WTC11 (cell line): ENCODE data around the gene SCO1. TPM values are rescaled to one million over a fixed set of nuclear protein-coding genes. Genes with fewer than 3 reads are reported as not detected.

Experiments
- ATAC-seq: fragments of 200-7000 bp; cut with Tn5 transposase; 2 replicates; pipeline ENCODE4 v1.10.0; 2021; ENCODE audit warnings: mild to moderate bottlenecking, moderate library complexity
- CTCF ChIA-PET: fragments of 300-600 bp; sonication (Branson Sonifier 250); formaldehyde crosslinking; loops from one replicate; lab custom pipeline; 2021; ENCODE audit warnings: antibody characterized with exemption; lab: Charles Lee
- POLR2A ChIA-PET: fragments of 350-600 bp; sonication (Branson Sonifier 250); formaldehyde crosslinking; loops from one replicate; lab custom pipeline; 2021; ENCODE audit warnings: antibody characterized with exemption; lab: Charles Lee
- DNase-seq: peaks from one replicate; pipeline ENCODE4 v3.0.0; 2021; ENCODE audit warnings: low spot score
- H3K27ac Mint-ChIP-seq: 2 replicates; pipeline ENCODE4 v1.8.0; 2021; ENCODE audit warnings: mixed read lengths
- H3K27me3 Mint-ChIP-seq: 2 replicates; pipeline ENCODE4 v1.8.0; 2021; ENCODE audit warnings: low read depth, mild to moderate bottlenecking, moderate library complexity, mixed read lengths
- H3K36me3 Mint-ChIP-seq: 2 replicates; pipeline ENCODE4 v1.8.0; 2021; ENCODE audit warnings: mixed read lengths
- H3K4me1 Mint-ChIP-seq: 2 replicates; pipeline ENCODE4 v1.8.0; 2022; ENCODE audit warnings: mixed read lengths
- H3K4me3 Mint-ChIP-seq: 2 replicates; pipeline ENCODE4 v1.8.0; 2021; ENCODE audit warnings: mild to moderate bottlenecking, moderate library complexity, mixed read lengths
- H3K9me3 Mint-ChIP-seq: 2 replicates; pipeline ENCODE4 v1.8.0; 2021; ENCODE audit warnings: mixed read lengths
- CREM ChIP-seq: sonication (generic); formaldehyde crosslinking; IDR thresholded peaks from 2 replicates; pipeline ENCODE4 v1.8.1; 2022; ENCODE audit warnings: mild to moderate bottlenecking, missing genetic modification reagents, moderate library complexity
- ESRRA ChIP-seq: sonication (generic); formaldehyde crosslinking; IDR thresholded peaks from 2 replicates; pipeline ENCODE4 v1.8.1; 2022; ENCODE audit warnings: mild to moderate bottlenecking, missing genetic modification reagents, borderline replicate concordance
- FOXP1 ChIP-seq: sonication (generic); formaldehyde crosslinking; IDR thresholded peaks from 2 replicates; pipeline ENCODE4 v1.8.0; 2022; ENCODE audit warnings: missing genetic modification reagents, mild to moderate bottlenecking, moderate library complexity, borderline replicate concordance
- GTF2I ChIP-seq: fragments of 250-450 bp; sonication (Bioruptor Pico); conservative IDR thresholded peaks from 2 replicates; pipeline ENCODE4 v1.4.0; 2021; ENCODE audit warnings: mild to moderate bottlenecking
- HMGA2 ChIP-seq: fragments of 250-450 bp; sonication (Bioruptor Pico); IDR thresholded peaks from 2 replicates; pipeline ENCODE4 v1.4.0; 2021; ENCODE audit warnings: mild to moderate bottlenecking, moderate library complexity
- JAZF1 ChIP-seq: fragments of 250-450 bp; sonication (Bioruptor Pico); IDR thresholded peaks from 2 replicates; pipeline ENCODE4 v1.9.0; 2021; ENCODE audit warnings: moderate library complexity, mild to moderate bottlenecking, inconsistent platforms
- NFE2L1 ChIP-seq: sonication (generic); formaldehyde crosslinking; IDR thresholded peaks from 2 replicates; pipeline ENCODE4 v1.8.1; 2023; ENCODE audit warnings: missing genetic modification reagents
- NR3C1 ChIP-seq: sonication (generic); formaldehyde crosslinking; conservative IDR thresholded peaks from 2 replicates; pipeline ENCODE4 v1.8.1; 2023; ENCODE audit warnings: low read depth, mild to moderate bottlenecking, missing genetic modification reagents
- SOX15 ChIP-seq: fragments of 250-450 bp; sonication (Bioruptor Pico); IDR thresholded peaks from 2 replicates; pipeline ENCODE4 v1.9.0; 2021; ENCODE audit warnings: mild to moderate bottlenecking
- TCF7 ChIP-seq: sonication (generic); formaldehyde crosslinking; IDR thresholded peaks from 2 replicates; pipeline ENCODE4 v1.8.0; 2022; ENCODE audit warnings: mild to moderate bottlenecking, low read depth, missing genetic modification reagents, moderate library complexity
- TEAD4 ChIP-seq: sonication (generic); formaldehyde crosslinking; IDR thresholded peaks from 2 replicates; pipeline ENCODE4 v1.8.0; 2022; ENCODE audit warnings: mild to moderate bottlenecking, missing genetic modification reagents
- ZNF219 ChIP-seq: sonication (generic); formaldehyde crosslinking; IDR thresholded peaks from 2 replicates; pipeline ENCODE4 v1.8.0; 2023; ENCODE audit warnings: missing genetic modification reagents, mild to moderate bottlenecking, borderline replicate concordance
- ZNF232 ChIP-seq: sonication (generic); formaldehyde crosslinking; IDR thresholded peaks from 2 replicates; pipeline ENCODE4 v1.8.0; 2022; ENCODE audit warnings: mild to moderate bottlenecking, missing genetic modification reagents
- ZNF396 ChIP-seq: fragments of 250-450 bp; sonication (Bioruptor Pico); IDR thresholded peaks from 2 replicates; pipeline ENCODE4 v1.8.0; 2021; ENCODE audit warnings: mild to moderate bottlenecking, moderate library complexity, borderline replicate concordance
- ZNF671 ChIP-seq: fragments of 250-450 bp; sonication (Bioruptor Pico); IDR thresholded peaks from 2 replicates; pipeline ENCODE4 v1.8.0; 2021; ENCODE audit warnings: mild to moderate bottlenecking
- total RNA-seq: library from RNA; stranded (reverse); gene quantifications from 3 replicates; pipeline ENCODE4 v1.2.3, GENCODE V29; 2021
- TF ChIP-seq, protein P1 (sequence below): fragments of 250-450 bp; sonication (Bioruptor Pico); IDR thresholded peaks from 2 replicates; pipeline ENCODE4 v1.9.0; 2021; ENCODE audit warnings: mild to moderate bottlenecking, borderline replicate concordance
- TF ChIP-seq, protein P2 (sequence below): fragments of 250-450 bp; sonication (Bioruptor Pico); IDR thresholded peaks from 2 replicates; pipeline ENCODE4 v1.9.0; 2021; ENCODE audit warnings: moderate library complexity, mild to moderate bottlenecking, inconsistent platforms, borderline replicate concordance
- TF ChIP-seq, protein P3 (sequence below): sonication (generic); formaldehyde crosslinking; IDR thresholded peaks from 2 replicates; pipeline ENCODE4 v1.8.1; 2023; ENCODE audit warnings: mild to moderate bottlenecking, missing genetic modification reagents
- TF ChIP-seq, protein P4 (sequence below): sonication (generic); formaldehyde crosslinking; conservative IDR thresholded peaks from 2 replicates; pipeline ENCODE4 v1.8.1; 2023; ENCODE audit warnings: mild to moderate bottlenecking, low read depth, missing genetic modification reagents, moderate library complexity
- TF ChIP-seq, protein P5 (sequence below): sonication (generic); formaldehyde crosslinking; IDR thresholded peaks from 2 replicates; pipeline ENCODE4 v1.8.1; 2023; ENCODE audit warnings: mild to moderate bottlenecking, moderate library complexity, missing genetic modification reagents

Gene SCO1
- total RNA-seq, 1 experiment from 2014 or later, result 63.8 TPM

DNA sequence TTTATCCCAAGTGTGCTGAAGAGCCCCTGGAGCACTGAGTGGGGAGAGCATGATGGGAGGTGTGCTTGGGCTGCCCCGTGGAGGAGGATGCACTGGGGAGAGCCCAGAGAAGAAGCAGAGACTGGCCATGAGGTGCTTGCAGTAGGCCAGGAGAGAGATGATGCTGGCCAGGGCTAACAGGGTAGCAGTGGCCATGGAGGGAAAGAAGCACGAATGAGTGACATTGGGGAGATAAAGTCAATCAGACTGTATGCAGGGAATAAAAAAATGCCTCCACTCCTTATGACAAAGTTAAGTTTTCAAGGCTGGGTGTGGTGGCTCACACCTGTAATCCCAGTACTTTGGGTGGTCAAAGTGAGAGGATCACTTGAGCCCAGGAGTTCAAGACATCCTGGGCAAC, 37.9 kb upstream of the SCO1 start:
- no peaks in the 10 kb centered on the region for H3K27me3 Mint-ChIP-seq
- H3K9me3 Mint-ChIP-seq, result peaks cover 3% of the 10 kb centered on the region; the same call in 1 of the 2 replicates
- no peak overlapping the region for H3K27ac Mint-ChIP-seq
- ChIA-PET CTCF (interaction anchor here (0.8 to 1.0 kb wide), 2 partner anchors 19 to 109 kb away, joined by 3 read pairs; no protein-coding TSS in a partner anchor), POLR2A (no interaction called here)
- peaks cover 31% of the 10 kb centered on the region for H3K4me1 Mint-ChIP-seq
- DNase-seq, result no peak
- no peak overlapping the region for H3K4me3 Mint-ChIP-seq
- ATAC-seq, result no peak
- TF ChIP-seq NFE2L1 (CRISPR knock-in tag), result no peak
- TF ChIP-seq ZNF396, result no peak
- TF ChIP-seq, protein P1, sequence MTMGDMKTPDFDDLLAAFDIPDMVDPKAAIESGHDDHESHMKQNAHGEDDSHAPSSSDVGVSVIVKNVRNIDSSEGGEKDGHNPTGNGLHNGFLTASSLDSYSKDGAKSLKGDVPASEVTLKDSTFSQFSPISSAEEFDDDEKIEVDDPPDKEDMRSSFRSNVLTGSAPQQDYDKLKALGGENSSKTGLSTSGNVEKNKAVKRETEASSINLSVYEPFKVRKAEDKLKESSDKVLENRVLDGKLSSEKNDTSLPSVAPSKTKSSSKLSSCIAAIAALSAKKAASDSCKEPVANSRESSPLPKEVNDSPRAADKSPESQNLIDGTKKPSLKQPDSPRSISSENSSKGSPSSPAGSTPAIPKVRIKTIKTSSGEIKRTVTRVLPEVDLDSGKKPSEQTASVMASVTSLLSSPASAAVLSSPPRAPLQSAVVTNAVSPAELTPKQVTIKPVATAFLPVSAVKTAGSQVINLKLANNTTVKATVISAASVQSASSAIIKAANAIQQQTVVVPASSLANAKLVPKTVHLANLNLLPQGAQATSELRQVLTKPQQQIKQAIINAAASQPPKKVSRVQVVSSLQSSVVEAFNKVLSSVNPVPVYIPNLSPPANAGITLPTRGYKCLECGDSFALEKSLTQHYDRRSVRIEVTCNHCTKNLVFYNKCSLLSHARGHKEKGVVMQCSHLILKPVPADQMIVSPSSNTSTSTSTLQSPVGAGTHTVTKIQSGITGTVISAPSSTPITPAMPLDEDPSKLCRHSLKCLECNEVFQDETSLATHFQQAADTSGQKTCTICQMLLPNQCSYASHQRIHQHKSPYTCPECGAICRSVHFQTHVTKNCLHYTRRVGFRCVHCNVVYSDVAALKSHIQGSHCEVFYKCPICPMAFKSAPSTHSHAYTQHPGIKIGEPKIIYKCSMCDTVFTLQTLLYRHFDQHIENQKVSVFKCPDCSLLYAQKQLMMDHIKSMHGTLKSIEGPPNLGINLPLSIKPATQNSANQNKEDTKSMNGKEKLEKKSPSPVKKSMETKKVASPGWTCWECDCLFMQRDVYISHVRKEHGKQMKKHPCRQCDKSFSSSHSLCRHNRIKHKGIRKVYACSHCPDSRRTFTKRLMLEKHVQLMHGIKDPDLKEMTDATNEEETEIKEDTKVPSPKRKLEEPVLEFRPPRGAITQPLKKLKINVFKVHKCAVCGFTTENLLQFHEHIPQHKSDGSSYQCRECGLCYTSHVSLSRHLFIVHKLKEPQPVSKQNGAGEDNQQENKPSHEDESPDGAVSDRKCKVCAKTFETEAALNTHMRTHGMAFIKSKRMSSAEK (CRISPR knock-in tag), result no peak
- TF ChIP-seq, protein P2, sequence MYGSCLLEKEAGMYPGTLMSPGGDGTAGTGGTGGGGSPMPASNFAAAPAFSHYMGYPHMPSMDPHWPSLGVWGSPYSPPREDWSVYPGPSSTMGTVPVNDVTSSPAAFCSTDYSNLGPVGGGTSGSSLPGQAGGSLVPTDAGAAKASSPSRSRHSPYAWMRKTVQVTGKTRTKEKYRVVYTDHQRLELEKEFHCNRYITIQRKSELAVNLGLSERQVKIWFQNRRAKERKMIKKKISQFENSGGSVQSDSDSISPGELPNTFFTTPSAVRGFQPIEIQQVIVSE (CRISPR knock-in tag), result no peak
- no peak for TF ChIP-seq ZNF671 (CRISPR knock-in tag)
- no peak for TF ChIP-seq ESRRA (CRISPR knock-in tag)
- TF ChIP-seq ZNF232 (CRISPR knock-in tag), result no peak
- TF ChIP-seq HMGA2, result no peak
- TF ChIP-seq, protein P3, sequence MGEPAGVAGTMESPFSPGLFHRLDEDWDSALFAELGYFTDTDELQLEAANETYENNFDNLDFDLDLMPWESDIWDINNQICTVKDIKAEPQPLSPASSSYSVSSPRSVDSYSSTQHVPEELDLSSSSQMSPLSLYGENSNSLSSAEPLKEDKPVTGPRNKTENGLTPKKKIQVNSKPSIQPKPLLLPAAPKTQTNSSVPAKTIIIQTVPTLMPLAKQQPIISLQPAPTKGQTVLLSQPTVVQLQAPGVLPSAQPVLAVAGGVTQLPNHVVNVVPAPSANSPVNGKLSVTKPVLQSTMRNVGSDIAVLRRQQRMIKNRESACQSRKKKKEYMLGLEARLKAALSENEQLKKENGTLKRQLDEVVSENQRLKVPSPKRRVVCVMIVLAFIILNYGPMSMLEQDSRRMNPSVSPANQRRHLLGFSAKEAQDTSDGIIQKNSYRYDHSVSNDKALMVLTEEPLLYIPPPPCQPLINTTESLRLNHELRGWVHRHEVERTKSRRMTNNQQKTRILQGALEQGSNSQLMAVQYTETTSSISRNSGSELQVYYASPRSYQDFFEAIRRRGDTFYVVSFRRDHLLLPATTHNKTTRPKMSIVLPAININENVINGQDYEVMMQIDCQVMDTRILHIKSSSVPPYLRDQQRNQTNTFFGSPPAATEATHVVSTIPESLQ (CRISPR knock-in tag), result no peak
- TF ChIP-seq SOX15, result no peak
- TF ChIP-seq CREM (CRISPR knock-in tag), result no peak
- no peak for TF ChIP-seq ZNF219 (CRISPR knock-in tag)
- TF ChIP-seq FOXP1 (CRISPR knock-in tag), result no peak
- TF ChIP-seq, protein P4, sequence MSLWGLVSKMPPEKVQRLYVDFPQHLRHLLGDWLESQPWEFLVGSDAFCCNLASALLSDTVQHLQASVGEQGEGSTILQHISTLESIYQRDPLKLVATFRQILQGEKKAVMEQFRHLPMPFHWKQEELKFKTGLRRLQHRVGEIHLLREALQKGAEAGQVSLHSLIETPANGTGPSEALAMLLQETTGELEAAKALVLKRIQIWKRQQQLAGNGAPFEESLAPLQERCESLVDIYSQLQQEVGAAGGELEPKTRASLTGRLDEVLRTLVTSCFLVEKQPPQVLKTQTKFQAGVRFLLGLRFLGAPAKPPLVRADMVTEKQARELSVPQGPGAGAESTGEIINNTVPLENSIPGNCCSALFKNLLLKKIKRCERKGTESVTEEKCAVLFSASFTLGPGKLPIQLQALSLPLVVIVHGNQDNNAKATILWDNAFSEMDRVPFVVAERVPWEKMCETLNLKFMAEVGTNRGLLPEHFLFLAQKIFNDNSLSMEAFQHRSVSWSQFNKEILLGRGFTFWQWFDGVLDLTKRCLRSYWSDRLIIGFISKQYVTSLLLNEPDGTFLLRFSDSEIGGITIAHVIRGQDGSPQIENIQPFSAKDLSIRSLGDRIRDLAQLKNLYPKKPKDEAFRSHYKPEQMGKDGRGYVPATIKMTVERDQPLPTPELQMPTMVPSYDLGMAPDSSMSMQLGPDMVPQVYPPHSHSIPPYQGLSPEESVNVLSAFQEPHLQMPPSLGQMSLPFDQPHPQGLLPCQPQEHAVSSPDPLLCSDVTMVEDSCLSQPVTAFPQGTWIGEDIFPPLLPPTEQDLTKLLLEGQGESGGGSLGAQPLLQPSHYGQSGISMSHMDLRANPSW, result no peak
- no peak for TF ChIP-seq TEAD4
- TF ChIP-seq, protein P5, sequence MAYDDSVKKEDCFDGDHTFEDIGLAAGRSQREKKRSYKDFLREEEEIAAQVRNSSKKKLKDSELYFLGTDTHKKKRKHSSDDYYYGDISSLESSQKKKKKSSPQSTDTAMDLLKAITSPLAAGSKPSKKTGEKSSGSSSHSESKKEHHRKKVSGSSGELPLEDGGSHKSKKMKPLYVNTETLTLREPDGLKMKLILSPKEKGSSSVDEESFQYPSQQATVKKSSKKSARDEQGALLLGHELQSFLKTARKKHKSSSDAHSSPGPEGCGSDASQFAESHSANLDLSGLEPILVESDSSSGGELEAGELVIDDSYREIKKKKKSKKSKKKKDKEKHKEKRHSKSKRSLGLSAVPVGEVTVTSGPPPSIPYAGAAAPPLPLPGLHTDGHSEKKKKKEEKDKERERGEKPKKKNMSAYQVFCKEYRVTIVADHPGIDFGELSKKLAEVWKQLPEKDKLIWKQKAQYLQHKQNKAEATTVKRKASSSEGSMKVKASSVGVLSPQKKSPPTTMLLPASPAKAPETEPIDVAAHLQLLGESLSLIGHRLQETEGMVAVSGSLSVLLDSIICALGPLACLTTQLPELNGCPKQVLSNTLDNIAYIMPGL (CRISPR knock-in tag), result no peak
- TF ChIP-seq JAZF1, result no peak
- no peak for TF ChIP-seq NR3C1 (CRISPR knock-in tag)
- no peak for TF ChIP-seq TCF7 (CRISPR knock-in tag)
- no peak for TF ChIP-seq GTF2I
- H3K36me3 Mint-ChIP-seq, result 0 out of 2 replicates have a peak, but pooled peaks cover 3% of the 10 kb centered on the region
